Ascending aorta (tissue), 2 donors: ENCODE data around the gene JUN. TPM values are rescaled to one million over a fixed set of nuclear protein-coding genes. Genes with fewer than 3 reads are reported as not detected.

Experiments
- DNase-seq, 2 donors: peaks; one replicate each; pipeline ENCODE4 v3.0.0-alpha.2; 2019; ENCODE audit warnings: low spot score in 2 of 2
- H3K27ac ChIP-seq, 2 donors: fragments of 200-600 bp; sonication (generic); one replicate each; pipeline ENCODE4 v1.5.1; 2016 to 2017; ENCODE audit warnings: mild to moderate bottlenecking in 1 of 2
- H3K27me3 ChIP-seq: fragments of 200-600 bp; sonication (generic); one replicate; pipeline ENCODE4 v1.5.1; 2017
- H3K36me3 ChIP-seq, 2 donors: fragments of 200-600 bp; sonication (generic); one replicate each; pipeline ENCODE4 v1.5.1; 2016
- H3K4me1 ChIP-seq, 2 donors: fragments of 200-600 bp; sonication (generic); one replicate each; pipeline ENCODE4 v1.5.1; 2016 to 2017; ENCODE audit warnings: mild to moderate bottlenecking in 1 of 2
- H3K4me3 ChIP-seq, 2 donors: fragments of 200-600 bp; sonication (generic); one replicate each; pipeline ENCODE4 v1.5.1; 2016 to 2017; ENCODE audit warnings: mild to moderate bottlenecking in 1 of 2
- H3K9me3 ChIP-seq, 2 donors: fragments of 200-600 bp; sonication (generic); one replicate each; pipeline ENCODE4 v1.5.1; 2016
- intact Hi-C: fragments of 100-400 bp; cut with DNase I; formaldehyde crosslinking; loops from one replicate; pipeline ENCODE4 v1.15.1; 2023
- total RNA-seq: library from RNA; depleted of rRNA; stranded (reverse); fragments of >200 nt; gene quantifications from one replicate; pipeline ENCODE4 v1.1.0, GENCODE V29; 2016
- TF ChIP-seq, protein P1 (sequence below), 3 experiments: fragments of 200-600 bp in 2 of 3; fragments of 450-650 bp in 1 of 3; sonication (generic) in 2 of 3; IDR thresholded peaks; one replicate each; pipeline ENCODE4 v1.5.1; 2016 to 2019; ENCODE audit warnings: antibody characterized with exemption in 3 of 3, mild to moderate bottlenecking in 1 of 3, moderate library complexity in 1 of 3

The JUN gene
- total RNA-seq, 1 donor from 2014 or later: 1,004 TPM

DNA sequence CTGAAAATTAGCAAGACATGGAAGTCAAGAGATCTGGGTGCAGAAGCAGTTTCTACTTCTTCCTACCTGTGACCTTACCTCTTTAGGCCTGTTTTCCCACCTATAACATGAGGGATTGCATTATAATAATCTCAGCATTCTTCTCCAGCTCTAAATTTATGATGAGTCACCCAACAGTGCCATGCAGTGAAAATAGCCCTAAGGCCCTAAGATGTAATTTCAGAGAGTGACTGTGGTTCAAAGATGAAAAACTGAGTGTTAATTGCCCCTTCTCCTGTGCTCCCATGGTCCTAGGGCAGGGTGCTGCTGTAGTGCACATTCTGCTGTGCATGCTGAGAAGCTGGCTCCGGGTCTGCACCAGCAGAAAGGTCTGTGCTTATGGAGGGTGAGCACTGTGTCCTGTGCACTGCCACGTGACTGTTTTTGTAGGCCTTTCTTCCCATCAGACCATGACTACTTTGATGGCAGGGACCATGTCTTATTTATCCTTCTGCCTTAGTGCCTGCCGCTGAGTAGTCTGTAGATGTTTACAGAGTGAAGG, 29.7 kb downstream of the JUN start:
- TF ChIP-seq, protein P1, sequence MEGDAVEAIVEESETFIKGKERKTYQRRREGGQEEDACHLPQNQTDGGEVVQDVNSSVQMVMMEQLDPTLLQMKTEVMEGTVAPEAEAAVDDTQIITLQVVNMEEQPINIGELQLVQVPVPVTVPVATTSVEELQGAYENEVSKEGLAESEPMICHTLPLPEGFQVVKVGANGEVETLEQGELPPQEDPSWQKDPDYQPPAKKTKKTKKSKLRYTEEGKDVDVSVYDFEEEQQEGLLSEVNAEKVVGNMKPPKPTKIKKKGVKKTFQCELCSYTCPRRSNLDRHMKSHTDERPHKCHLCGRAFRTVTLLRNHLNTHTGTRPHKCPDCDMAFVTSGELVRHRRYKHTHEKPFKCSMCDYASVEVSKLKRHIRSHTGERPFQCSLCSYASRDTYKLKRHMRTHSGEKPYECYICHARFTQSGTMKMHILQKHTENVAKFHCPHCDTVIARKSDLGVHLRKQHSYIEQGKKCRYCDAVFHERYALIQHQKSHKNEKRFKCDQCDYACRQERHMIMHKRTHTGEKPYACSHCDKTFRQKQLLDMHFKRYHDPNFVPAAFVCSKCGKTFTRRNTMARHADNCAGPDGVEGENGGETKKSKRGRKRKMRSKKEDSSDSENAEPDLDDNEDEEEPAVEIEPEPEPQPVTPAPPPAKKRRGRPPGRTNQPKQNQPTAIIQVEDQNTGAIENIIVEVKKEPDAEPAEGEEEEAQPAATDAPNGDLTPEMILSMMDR (IDR thresholded peaks at IDR 0.05): no peak
- no peak for DNase-seq
- H3K27me3 ChIP-seq: no peaks in the 10 kb centered on the region
- no peak overlapping the region for H3K4me3 ChIP-seq
- H3K36me3 ChIP-seq: no peaks in the 10 kb centered on the region
- intact Hi-C loops: loop anchor here (10.0 kb wide), 1 partner anchor 209 kb away; the partner anchor contains the start of gene OMA1
- H3K27ac ChIP-seq: peak overlapping the region; percentile 77 to 81
- no peaks in the 10 kb centered on the region for H3K9me3 ChIP-seq
- H3K4me1 ChIP-seq: peaks cover 4 to 23% of the 10 kb centered on the region in 2 donors

DNA sequence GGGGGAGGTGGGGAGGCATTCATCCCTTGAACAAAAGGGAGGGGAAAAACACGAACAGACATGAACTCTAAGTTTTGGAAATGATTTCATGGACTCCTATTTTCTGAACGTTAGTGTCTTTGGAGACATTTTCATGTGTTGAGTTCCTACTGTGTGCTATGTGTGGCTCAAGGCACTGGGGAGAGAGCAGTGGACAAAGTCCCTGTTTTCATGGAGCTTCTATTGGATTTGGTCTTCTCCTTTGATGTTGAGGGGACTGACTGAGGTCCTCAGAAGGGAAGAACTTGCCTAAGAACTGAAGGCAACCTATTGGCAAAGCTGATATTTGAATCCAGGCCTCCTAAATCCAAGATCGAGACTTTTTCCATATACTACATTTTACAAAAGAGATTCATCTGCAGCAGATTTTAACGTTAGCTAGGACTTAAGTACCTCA, 30.4 kb downstream of the JUN start:
- intact Hi-C loops: loop anchor here (10.0 kb wide), 1 partner anchor 209 kb away; the partner anchor contains the start of gene OMA1
- Histone ChIP-seq H3K27ac (peak overlapping the region; percentile 77 to 81), H3K9me3 (no peaks in the 10 kb centered on the region), H3K27me3 (no peaks in the 10 kb centered on the region), H3K36me3 (no peaks in the 10 kb centered on the region), H3K4me3 (no peak overlapping the region), H3K4me1 (peaks cover 4 to 23% of the 10 kb centered on the region in 2 donors)
- no peak for DNase-seq
- TF ChIP-seq, protein P1 (IDR thresholded peaks at IDR 0.05): no peak

DNA sequence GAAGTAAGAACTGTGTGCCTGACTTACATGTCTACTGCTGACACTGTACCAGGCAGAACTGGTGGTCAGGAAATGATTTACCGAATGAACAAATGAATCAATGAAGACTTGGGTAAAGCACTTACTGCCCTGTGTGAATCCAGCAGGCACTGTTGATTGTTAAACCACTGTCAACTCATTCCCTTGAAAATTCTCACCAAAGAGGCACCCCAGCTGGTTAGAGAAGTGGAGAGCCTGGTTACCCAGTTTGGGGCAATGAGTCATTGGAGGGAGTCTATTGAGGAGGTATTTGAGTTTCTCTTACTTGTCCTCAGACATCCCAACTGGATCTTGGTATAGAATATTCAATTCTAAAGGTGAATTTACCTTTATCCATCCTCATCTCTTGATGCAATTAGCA, 34.2 kb downstream of the JUN start:
- peaks cover 0 to 9% of the 10 kb centered on the region in 2 donors for H3K4me1 ChIP-seq
- no peaks in the 10 kb centered on the region for H3K36me3 ChIP-seq
- no peak overlapping the region for H3K4me3 ChIP-seq
- intact Hi-C loops: loop anchor here (10.0 kb wide), 1 partner anchor 205 kb away; the partner anchor contains the start of gene OMA1
- TF ChIP-seq, protein P1 (IDR thresholded peaks at IDR 0.05): no peak
- no peaks in the 10 kb centered on the region for H3K9me3 ChIP-seq
- no peak for DNase-seq
- H3K27me3 ChIP-seq: no peaks in the 10 kb centered on the region
- no peak overlapping the region for H3K27ac ChIP-seq

DNA sequence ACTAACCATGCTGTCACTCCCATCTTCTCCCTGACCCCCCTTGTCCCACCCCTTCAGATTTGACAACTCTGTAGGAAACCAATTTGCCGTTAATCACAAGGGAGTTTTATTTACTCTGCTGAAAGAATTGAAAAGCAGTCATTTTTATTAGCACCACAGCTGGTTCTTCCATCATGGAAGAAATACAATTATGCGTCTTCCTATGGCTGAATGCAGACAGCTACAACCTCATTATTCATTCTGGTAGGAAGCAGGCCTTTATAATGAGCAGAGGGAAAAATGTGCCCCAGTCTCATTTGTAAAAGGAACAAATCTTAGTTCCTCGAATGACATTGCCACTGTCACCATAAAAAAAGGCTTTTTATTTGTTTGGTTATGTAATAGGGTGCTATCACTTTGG, 35.2 kb downstream of the JUN start:
- intact Hi-C loops: no loop called here
- H3K4me1 ChIP-seq: no peaks in the 10 kb centered on the region
- H3K9me3 ChIP-seq: no peaks in the 10 kb centered on the region
- H3K27me3 ChIP-seq: no peaks in the 10 kb centered on the region
- DNase-seq: no peak
- no peak overlapping the region for H3K27ac ChIP-seq
- H3K36me3 ChIP-seq: no peaks in the 10 kb centered on the region
- no peak overlapping the region for H3K4me3 ChIP-seq
- TF ChIP-seq, protein P1 (IDR thresholded peaks at IDR 0.05): no peak

DNA sequence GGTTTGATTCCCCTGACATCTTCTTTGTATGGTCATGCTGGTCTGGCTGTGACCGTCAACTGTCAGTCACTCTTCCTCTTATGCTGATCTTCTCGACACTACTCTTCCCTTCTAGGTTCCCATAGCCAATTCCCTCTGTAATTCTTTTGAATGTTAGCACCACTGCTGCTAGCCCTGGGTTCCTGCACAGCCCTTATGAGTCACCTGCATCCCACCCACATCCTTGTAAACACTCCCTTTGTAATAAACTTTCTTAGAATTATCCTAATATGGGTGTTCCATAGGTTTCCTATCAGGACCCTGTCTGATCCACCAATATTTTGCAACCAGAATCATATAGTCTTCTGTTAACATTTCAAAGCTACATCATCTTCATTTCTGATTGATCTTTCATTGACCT, 37.1 kb downstream of the JUN start:
- DNase-seq: no peak
- no peaks in the 10 kb centered on the region for H3K36me3 ChIP-seq
- no peaks in the 10 kb centered on the region for H3K4me1 ChIP-seq
- intact Hi-C loops: no loop called here
- no peaks in the 10 kb centered on the region for H3K27me3 ChIP-seq
- TF ChIP-seq, protein P1 (IDR thresholded peaks at IDR 0.05): no peak
- no peak overlapping the region for H3K4me3 ChIP-seq
- no peak overlapping the region for H3K27ac ChIP-seq
- no peaks in the 10 kb centered on the region for H3K9me3 ChIP-seq
